Activated CD8-positive, alpha-beta memory T cell treated with anti-CD3 and anti-CD28 coated beads, Interleukin-2, amount 10 ng/mL, durations not matched to agents 7 days and 5 days (primary cell): ENCODE data around the gene GHDC. TPM values are rescaled to one million over a fixed set of nuclear protein-coding genes. Genes with fewer than 3 reads are reported as not detected.
"Not testable (repeated sequence)": the region's sequence is repeated elsewhere in the genome, so short reads cannot be mapped to it uniquely, and the experiment has no call there.

Experiments used
- ATAC-seq: fragments of 150-1000 bp; cut with Tn5 transposase; one replicate; pipeline ENCODE4 v1.10.0; 2021; ENCODE audit warnings: moderate library complexity
- CTCF ChIA-PET: fragments of 350-600 bp; sonication (Branson Sonifier 250); formaldehyde crosslinking; loops from one replicate; lab custom pipeline; 2021; ENCODE audit warnings: antibody characterized with exemption; lab: Charles Lee
- DNase-seq: peaks from one replicate; pipeline ENCODE4 v3.0.0-alpha.2; 2020
- H3K27ac Mint-ChIP-seq: one replicate; pipeline ENCODE4 v1.8.0; 2021; ENCODE audit warnings: mild to moderate bottlenecking, mixed read lengths
- H3K27me3 Mint-ChIP-seq: one replicate; pipeline ENCODE4 v1.8.0; 2021; ENCODE audit warnings: mixed read lengths
- H3K36me3 Mint-ChIP-seq: one replicate; pipeline ENCODE4 v1.8.0; 2021; ENCODE audit warnings: mild to moderate bottlenecking, mixed read lengths
- H3K4me1 Mint-ChIP-seq: one replicate; pipeline ENCODE4 v1.8.0; 2021; ENCODE audit warnings: mixed read lengths
- H3K4me3 Mint-ChIP-seq: one replicate; pipeline ENCODE4 v1.8.0; 2021; ENCODE audit warnings: mild to moderate bottlenecking, moderate library complexity, mixed read lengths
- H3K9me3 Mint-ChIP-seq: one replicate; pipeline ENCODE4 v1.8.0; 2022; ENCODE audit warnings: low read depth, mixed read lengths
- total RNA-seq, 2 experiments: library from RNA; stranded (reverse); gene quantifications; one replicate each; pipeline ENCODE4 v1.2.3, GENCODE V29; 2021

GHDC gene, protein sequence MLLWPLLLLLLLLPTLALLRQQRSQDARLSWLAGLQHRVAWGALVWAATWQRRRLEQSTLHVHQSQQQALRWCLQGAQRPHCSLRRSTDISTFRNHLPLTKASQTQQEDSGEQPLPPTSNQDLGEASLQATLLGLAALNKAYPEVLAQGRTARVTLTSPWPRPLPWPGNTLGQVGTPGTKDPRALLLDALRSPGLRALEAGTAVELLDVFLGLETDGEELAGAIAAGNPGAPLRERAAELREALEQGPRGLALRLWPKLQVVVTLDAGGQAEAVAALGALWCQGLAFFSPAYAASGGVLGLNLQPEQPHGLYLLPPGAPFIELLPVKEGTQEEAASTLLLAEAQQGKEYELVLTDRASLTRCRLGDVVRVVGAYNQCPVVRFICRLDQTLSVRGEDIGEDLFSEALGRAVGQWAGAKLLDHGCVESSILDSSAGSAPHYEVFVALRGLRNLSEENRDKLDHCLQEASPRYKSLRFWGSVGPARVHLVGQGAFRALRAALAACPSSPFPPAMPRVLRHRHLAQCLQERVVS
- 10 to 100 TPM; 17.0 to 18.0 TPM for total RNA-seq

DNA sequence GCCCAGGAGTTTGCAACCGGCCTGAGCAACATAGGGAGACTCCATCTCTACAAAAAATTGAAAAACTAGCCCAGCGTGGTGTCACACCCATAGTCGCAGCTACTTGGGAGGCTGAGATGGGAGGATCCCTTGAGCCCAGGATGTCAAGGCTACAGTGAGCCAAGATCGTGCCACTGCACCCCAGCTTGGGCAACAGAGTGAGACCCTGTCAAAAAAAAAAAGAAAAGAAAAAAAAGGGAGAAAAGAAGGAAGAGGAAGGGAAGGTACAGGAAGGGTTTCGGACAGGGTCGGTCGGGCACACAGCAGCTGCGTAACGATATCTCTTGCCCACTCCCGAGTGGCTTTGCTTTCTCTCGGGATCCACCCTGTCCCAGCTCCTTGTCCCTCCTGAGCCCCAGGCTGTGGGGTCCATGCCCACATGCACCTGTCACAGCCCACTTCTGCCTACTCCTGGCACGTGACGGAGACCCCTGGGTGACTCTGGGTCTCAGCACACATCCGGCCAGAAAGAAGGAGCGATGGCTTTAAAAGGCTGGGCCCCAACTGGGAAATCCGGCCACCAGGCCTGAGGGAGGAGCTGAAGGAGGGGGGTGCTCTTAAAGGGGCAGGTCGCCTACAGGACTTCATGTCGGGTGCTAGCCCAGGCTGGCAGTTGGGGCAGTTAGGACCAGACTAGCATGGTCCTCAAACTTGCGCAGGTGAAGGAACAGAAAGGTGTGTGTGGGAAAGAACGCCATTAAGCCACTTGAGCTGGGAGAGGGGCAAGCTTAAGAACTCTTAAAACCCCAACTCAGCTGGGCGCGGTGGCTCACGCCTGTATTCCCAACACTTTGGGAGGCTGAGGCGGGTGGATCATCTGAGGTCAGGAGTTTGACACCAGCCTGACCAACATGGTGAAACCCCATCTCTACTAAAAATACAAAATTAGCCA lies at the start of gene GHDC:
Gene GHDC, minus strand, starts transcription at position 526 of the 931 bp plus-strand sequence. CDS start 913 bp downstream, outside the sequence.
- no peaks in the 10 kb centered on the region for H3K27me3 Mint-ChIP-seq
- ATAC-seq = peak; percentile 99
- H3K27ac Mint-ChIP-seq = peak within 1 kb of the TSS; percentile 92
- CTCF ChIA-PET = interaction anchor here (0.7 to 4.0 kb wide), 12 partner anchors 8 to 408 kb away, joined by 3 to 26 read pairs (median 4); partner anchors contain the start of genes HCRT, JUP, KCNH4 and NKIRAS2
- peak within 1 kb of the TSS; percentile 95 for H3K4me3 Mint-ChIP-seq
- no peaks in the 10 kb centered on the region for H3K9me3 Mint-ChIP-seq
- H3K36me3 Mint-ChIP-seq = peaks cover 1% of the 10 kb centered on the region
- peaks cover 21% of the 10 kb centered on the region for H3K4me1 Mint-ChIP-seq
- peak; percentile 92 for DNase-seq

DNA sequence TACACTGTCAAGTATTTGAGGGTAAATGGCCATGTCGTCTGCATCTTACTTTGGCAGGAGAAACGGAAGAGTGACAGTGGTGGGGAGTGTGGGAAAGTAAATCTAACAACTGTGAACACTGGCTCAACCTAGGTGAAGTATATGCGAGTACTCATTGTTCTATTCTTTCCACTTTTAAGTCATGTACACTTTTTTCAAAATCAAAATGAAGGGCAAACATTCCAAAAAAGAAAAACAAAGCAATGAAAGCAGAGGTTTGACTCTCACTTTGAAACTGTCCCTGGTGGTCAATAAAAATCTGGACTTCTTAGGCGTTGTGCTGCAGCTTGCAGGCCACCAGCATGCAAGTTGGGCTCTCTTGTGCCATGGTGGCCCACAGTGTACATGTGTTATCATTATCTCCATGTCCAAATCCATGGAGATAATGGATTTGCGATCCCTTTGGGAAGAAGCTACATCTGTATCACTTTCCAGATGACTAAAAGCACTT lies 49.2 kb upstream of the GHDC start:
- CTCF ChIA-PET = interaction anchor here (0.9 kb wide), 1 partner anchor 21 kb away, joined by 4 read pairs; no protein-coding TSS in a partner anchor
- Mint-ChIP-seq H3K9me3 (no peaks in the 10 kb centered on the region), H3K4me1 (peaks cover 29% of the 10 kb centered on the region), H3K4me3 (no peak overlapping the region), H3K27me3 (no peaks in the 10 kb centered on the region), H3K27ac (no peak overlapping the region), H3K36me3 (peaks cover 13% of the 10 kb centered on the region)
- peak; percentile 7 for DNase-seq
- ATAC-seq = no peak

DNA sequence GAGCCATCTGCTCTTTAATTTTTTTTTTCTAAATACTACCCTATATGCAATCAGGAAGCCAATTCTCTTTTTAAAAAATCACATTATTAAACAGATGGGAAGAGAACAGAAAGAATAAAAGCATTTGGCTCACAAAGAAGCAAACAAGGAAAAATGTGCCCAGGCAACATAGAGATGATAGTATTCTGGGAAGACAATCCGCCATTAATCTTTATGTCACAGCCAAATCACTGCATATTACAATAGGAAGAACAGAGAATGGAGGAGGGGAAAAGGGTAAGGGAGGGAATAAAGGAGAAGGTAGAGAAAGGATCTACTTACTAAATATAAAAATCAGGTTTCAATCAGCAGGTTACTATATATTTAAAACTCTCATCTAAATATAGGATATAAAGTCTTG lies 47.6 kb upstream of the GHDC start:
- Mint-ChIP-seq H3K9me3 (no peaks in the 10 kb centered on the region), H3K27me3 (no peaks in the 10 kb centered on the region), H3K27ac (no peak overlapping the region), H3K4me3 (no peak overlapping the region), H3K36me3 (peaks cover 10% of the 10 kb centered on the region), H3K4me1 (peaks cover 15% of the 10 kb centered on the region)
- CTCF ChIA-PET = no interaction called here
- no peak for ATAC-seq
- no peak for DNase-seq

DNA sequence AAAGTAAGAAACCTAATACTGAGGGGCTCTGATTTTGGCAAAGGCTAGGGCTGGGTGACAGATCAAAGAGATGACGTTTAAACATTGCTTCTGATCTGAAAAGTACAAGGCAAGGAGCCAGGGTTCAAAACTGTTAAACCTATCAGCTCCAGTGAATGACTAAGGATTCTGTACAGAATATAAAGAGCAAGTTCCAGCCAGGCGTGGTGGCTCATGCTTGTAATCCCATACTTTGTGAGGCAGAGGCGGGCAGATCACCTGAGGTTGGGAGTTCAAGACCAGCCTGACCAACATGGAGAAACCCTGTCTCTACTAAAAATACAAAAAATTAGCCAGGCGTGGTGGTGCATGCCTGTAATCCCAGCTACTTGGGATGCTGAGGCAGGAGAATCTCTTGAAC lies 46.6 kb upstream of the GHDC start:
- H3K4me1 Mint-ChIP-seq = peaks cover 11% of the 10 kb centered on the region
- H3K36me3 Mint-ChIP-seq, H3K27ac Mint-ChIP-seq, H3K4me3 Mint-ChIP-seq, H3K9me3 Mint-ChIP-seq, H3K27me3 Mint-ChIP-seq, ATAC-seq: not testable (repeated sequence)
- DNase-seq = peak; percentile 7
- CTCF ChIA-PET = interaction anchor here (0.7 to 2.5 kb wide), 2 partner anchors 19 to 138 kb away, joined by 3 to 5 read pairs; no protein-coding TSS in a partner anchor

DNA sequence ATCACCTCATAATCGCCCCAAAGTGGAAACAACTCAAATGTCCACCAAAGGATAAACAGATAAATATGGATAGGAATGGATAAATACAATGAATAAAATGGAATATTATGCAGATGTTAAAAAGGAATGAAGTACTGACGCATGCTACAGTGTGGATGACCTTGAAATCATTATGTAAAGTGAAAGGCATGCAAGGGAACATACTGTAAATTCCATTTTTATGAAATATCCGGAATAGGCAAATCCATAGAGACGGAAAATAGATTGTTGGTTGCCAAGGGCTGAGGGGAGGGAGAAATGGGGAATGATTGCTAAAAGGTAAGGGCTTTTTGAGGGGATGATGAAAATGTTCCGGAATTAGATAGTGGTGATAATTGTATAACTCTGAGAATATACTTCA lies 45.9 kb upstream of the GHDC start:
- peaks cover 7% of the 10 kb centered on the region for H3K36me3 Mint-ChIP-seq
- H3K27ac Mint-ChIP-seq = no peak overlapping the region
- no peak for DNase-seq
- ATAC-seq = no peak
- CTCF ChIA-PET = interaction anchor here (0.7 to 2.5 kb wide), 2 partner anchors 18 to 166 kb away, joined by 3 to 5 read pairs; no protein-coding TSS in a partner anchor
- no peaks in the 10 kb centered on the region for H3K27me3 Mint-ChIP-seq
- peaks cover 9% of the 10 kb centered on the region for H3K4me1 Mint-ChIP-seq
- H3K4me3 Mint-ChIP-seq = no peak overlapping the region
- H3K9me3 Mint-ChIP-seq = no peaks in the 10 kb centered on the region

DNA sequence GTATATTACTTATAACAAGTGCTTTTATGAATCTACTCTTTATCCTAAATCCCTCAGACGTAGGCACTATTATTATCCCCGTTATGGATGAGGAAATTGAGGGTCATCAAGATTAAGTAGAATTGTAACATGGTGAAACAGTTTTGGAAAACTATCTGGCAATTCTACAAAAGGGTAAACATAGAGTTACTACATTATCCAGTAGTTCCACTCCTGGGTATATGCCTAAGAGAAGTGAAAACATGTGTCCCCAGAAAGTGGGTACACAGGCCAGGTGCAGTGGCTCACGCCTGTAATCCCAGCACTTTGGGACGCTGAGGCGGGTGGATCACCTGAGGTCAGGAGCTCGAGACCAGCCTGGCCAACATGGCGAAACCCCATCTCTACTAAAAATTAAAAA lies 45.3 kb upstream of the GHDC start:
- not testable (repeated sequence) for H3K36me3 Mint-ChIP-seq, H3K4me1 Mint-ChIP-seq, ATAC-seq, H3K4me3 Mint-ChIP-seq, H3K9me3 Mint-ChIP-seq, H3K27ac Mint-ChIP-seq, H3K27me3 Mint-ChIP-seq, DNase-seq
- CTCF ChIA-PET = interaction anchor here (0.7 to 2.5 kb wide), 3 partner anchors 18 to 288 kb away, joined by 3 to 5 read pairs (median 3); no protein-coding TSS in a partner anchor

DNA sequence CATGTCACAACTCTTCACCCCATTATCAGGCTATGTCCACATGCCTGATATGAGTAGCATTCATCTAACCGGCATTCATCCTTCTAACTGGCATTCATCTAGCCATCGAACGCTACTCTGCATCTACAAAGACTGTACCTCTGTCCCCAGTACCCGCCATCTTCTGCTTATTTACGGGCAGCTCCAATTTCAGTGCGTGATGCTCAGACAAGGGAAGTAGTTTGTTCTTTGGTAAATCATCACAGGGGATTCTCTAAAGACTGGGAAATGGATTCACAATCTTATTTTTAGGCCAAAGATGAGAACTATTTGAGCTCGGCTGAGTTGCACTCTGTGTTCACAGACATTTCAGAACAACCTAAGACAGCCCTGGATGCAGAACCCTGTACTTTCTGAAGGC lies 42.5 kb upstream of the GHDC start:
- no peak for ATAC-seq
- H3K36me3 Mint-ChIP-seq = peaks cover 10% of the 10 kb centered on the region

DNA sequence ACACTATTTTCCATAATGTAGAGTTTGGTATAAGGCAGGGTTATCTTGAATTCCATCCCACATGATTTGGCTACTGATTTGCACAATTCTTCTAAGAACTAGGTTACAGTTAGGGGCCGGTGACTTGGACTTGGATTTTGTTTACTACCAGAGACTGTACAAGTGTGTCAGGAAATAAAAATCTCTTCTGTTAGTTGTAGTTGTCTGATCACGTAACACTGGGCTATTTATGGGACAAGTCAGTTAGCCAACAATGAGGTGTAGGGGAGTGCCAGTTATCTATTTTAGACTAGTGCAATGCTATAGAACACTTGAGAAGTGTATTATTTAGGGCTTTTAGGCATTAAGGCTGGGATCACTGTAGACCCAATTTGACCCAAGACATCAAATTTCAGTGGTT lies 39.7 kb upstream of the GHDC start:
- no peaks in the 10 kb centered on the region for H3K9me3 Mint-ChIP-seq
- CTCF ChIA-PET = no interaction called here
- ATAC-seq (no peak), DNase-seq (no peak)
- H3K27ac Mint-ChIP-seq = no peak overlapping the region
- H3K4me3 Mint-ChIP-seq = no peak overlapping the region
- H3K27me3 Mint-ChIP-seq = no peaks in the 10 kb centered on the region
- peaks cover 18% of the 10 kb centered on the region for H3K36me3 Mint-ChIP-seq
- H3K4me1 Mint-ChIP-seq = peaks cover 17% of the 10 kb centered on the region

More for the DNA sequence above, 42.5 kb upstream of the GHDC start:
- H3K4me3 Mint-ChIP-seq = no peak overlapping the region
- H3K4me1 Mint-ChIP-seq = peaks cover 6% of the 10 kb centered on the region
- H3K9me3 Mint-ChIP-seq = no peaks in the 10 kb centered on the region
- CTCF ChIA-PET = interaction anchor here (1.7 to 3.4 kb wide), 2 partner anchors 12 to 14 kb away, joined by 9 to 10 read pairs; no protein-coding TSS in a partner anchor
- H3K27me3 Mint-ChIP-seq = no peaks in the 10 kb centered on the region
- no peak overlapping the region for H3K27ac Mint-ChIP-seq
- no peak for DNase-seq

DNA sequence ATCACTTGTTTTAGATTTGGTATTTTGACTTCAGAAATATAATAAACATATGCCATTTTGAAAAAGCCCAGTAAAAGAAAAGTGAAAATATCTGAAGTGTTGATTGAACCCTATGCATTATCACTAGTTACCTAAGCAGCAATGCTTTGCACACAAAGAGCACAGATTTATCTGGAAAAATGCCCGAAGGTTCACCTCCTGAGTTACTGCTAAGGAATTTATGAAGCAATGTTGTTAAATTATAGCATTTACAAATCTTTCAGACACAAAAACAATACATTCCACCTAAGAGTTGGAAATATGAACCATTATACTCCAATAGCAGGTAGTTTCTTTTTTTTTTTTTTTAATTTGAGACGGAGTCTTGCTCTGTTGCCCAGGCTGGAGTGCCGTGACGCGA lies 38.9 kb upstream of the GHDC start:
- Mint-ChIP-seq H3K27ac (no peak overlapping the region), H3K4me3 (no peak overlapping the region)

DNA sequence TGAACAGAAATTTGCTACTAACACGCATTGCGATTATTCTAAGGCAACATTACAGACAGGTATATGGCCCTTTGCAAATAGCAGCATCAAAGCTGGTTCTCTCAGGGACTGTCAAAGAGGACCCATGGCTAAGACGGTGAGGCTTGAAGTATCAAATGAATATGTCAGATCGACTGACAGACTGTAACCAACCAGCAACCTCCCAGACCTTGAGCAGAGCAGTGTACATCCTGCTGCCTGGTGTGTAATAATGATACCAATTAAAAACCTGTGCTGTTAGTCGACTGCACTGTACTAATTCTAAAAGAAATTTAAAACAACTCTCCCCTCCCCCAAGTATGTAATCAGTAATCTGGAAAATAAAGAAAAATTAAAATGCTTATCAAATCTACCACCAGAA lies 35.9 kb upstream of the GHDC start:
- CTCF ChIA-PET = interaction anchor here (0.5 to 2.2 kb wide), 4 partner anchors 21 to 267 kb away, joined by 3 to 6 read pairs (median 4); no protein-coding TSS in a partner anchor
- Mint-ChIP-seq H3K4me1 (peaks cover 30% of the 10 kb centered on the region), H3K27me3 (no peaks in the 10 kb centered on the region), H3K9me3 (no peaks in the 10 kb centered on the region), H3K4me3 (peak overlapping the region; percentile 16), H3K27ac (peak overlapping the region; percentile 61), H3K36me3 (peaks cover 31% of the 10 kb centered on the region)
- DNase-seq (peak; percentile 60), ATAC-seq (peak; percentile 98)

More for the DNA sequence above, 38.9 kb upstream of the GHDC start:
- CTCF ChIA-PET = interaction anchor here (1.4 to 1.8 kb wide), 2 partner anchors 11 to 79 kb away, joined by 3 to 7 read pairs; no protein-coding TSS in a partner anchor
- Mint-ChIP-seq H3K27me3 (no peaks in the 10 kb centered on the region), H3K9me3 (no peaks in the 10 kb centered on the region), H3K4me1 (peaks cover 25% of the 10 kb centered on the region), H3K36me3 (peaks cover 24% of the 10 kb centered on the region)
- ATAC-seq (no peak), DNase-seq (no peak)

DNA sequence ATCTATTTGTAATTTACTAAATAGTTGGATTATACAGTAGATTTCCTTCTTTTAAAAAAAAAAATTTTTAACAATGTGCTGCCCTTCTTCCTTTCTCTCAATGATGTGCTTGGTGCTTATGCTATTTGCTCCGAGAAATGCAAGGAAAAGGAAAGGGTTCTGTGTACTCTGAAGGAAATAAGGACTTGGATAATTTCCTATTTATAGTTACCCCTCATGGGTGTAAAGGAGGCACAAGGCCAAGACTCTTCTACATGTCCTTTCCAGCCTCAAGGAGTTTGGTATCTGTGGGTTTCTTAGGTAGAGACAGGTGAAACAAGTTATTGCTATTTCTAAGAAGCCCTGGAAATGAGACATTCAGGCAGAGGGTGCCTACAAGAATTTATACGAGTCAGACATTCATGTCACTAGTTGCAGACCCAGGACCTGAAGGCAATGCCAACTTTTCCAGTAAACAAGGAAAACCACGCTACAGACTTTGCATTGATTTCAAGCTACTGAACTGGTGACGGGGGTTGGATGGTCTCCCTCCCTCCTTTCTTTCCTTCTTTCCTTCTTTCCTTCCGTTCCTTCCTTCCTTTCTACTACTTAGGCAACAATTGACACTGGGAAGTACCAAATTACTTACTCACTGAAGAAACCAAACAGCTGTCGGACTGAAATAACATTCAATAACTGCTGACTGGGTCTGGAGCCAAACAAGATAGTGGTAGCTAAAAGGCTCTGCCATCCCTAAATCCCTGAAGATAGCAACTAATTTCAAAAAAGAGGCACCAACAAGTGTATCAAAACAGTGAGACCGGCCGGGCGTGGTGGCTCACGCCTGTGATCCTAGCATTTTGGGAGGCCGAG lies 33.8 kb upstream of the GHDC start:
- DNase-seq = no peak
- peaks cover 30% of the 10 kb centered on the region for H3K4me1 Mint-ChIP-seq
- no peaks in the 10 kb centered on the region for H3K27me3 Mint-ChIP-seq
- no peak overlapping the region for H3K4me3 Mint-ChIP-seq
- peaks cover 33% of the 10 kb centered on the region for H3K36me3 Mint-ChIP-seq
- H3K9me3 Mint-ChIP-seq = no peaks in the 10 kb centered on the region
- CTCF ChIA-PET = no interaction called here
- H3K27ac Mint-ChIP-seq = peak overlapping the region; percentile 54
- ATAC-seq = no peak

DNA sequence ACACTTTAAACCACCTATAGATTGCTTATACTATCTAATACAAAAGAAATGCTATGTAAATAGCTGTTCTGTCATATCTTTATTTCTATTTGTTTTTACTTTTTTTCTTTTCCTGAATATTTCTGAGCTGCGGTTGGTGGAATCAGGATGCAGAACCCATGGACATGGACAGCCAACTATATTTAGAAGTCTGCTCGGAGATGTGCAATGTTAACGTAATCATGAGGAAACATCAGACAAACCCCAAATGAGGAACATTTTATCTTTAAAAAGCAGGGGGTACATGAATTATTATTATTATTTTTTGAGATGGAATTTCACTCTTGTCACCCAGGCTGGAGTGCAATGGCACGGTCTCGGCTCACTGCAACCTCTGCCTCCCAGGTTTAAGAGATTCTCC lies 31.4 kb upstream of the GHDC start:
- DNase-seq = no peak
- H3K4me3 Mint-ChIP-seq = no peak overlapping the region
- no peaks in the 10 kb centered on the region for H3K9me3 Mint-ChIP-seq
- peaks cover 24% of the 10 kb centered on the region for H3K4me1 Mint-ChIP-seq
- peaks cover 30% of the 10 kb centered on the region for H3K36me3 Mint-ChIP-seq
- H3K27ac Mint-ChIP-seq = no peak overlapping the region
- H3K27me3 Mint-ChIP-seq = no peaks in the 10 kb centered on the region
- CTCF ChIA-PET = no interaction called here
- ATAC-seq = no peak
